ENCODE measurements around the gene TBC1D5.
"Not testable (repeated sequence)": the region's sequence is repeated elsewhere in the genome, so short reads cannot be mapped to it uniquely, and the experiment has no call there.

The TBC1D5 gene

GRCh38 chr3:17640466-17640865, 102.0 kb downstream of the TBC1D5 start:
- DNase-seq: no peak

- DNase-seq: peak; percentile 7
Measured at GRCh38 chr3:17639765-17640164, 102.7 kb downstream of the TBC1D5 start.

GRCh38 chr3:17639257-17639656, 103.2 kb downstream of the TBC1D5 start:
- no peak for DNase-seq

GRCh38 chr3:17638356-17638755, 104.1 kb downstream of the TBC1D5 start:
- DNase-seq: no peak

- DNase-seq: not testable (repeated sequence)
Measured at GRCh38 chr3:17635675-17636074, 106.8 kb downstream of the TBC1D5 start.

- DNase-seq: no peak
Measured at GRCh38 chr3:17634964-17635363, 107.5 kb downstream of the TBC1D5 start.

GRCh38 chr3:17634201-17634600, 108.2 kb downstream of the TBC1D5 start:
- no peak for DNase-seq

- no peak for DNase-seq
Measured at GRCh38 chr3:17632401-17633100, 109.9 kb downstream of the TBC1D5 start.

GRCh38 chr3:17631609-17632008, 110.8 kb downstream of the TBC1D5 start:
- no peak for DNase-seq

GRCh38 chr3:17629400-17629799, 113.0 kb downstream of the TBC1D5 start:
- DNase-seq: no peak

GRCh38 chr3:17626395-17626794, 116.0 kb downstream of the TBC1D5 start:
- DNase-seq: no peak

GRCh38 chr3:17625133-17625532, 117.3 kb downstream of the TBC1D5 start:
- no peak for DNase-seq

GRCh38 chr3:17623464-17623863, 119.0 kb downstream of the TBC1D5 start:
- DNase-seq: no peak

- DNase-seq: no peak
Measured at GRCh38 chr3:17619968-17620367, 122.5 kb downstream of the TBC1D5 start.

- DNase-seq: not testable (repeated sequence)
Measured at GRCh38 chr3:17613017-17613416, 129.4 kb downstream of the TBC1D5 start.

- DNase-seq: no peak
Measured at GRCh38 chr3:17607905-17608304, 134.5 kb downstream of the TBC1D5 start.

- DNase-seq: no peak
Measured at GRCh38 chr3:17605934-17606333, 136.5 kb downstream of the TBC1D5 start.

GRCh38 chr3:17605032-17605431, 137.4 kb downstream of the TBC1D5 start:
- no peak for DNase-seq

- DNase-seq: no peak
Measured at GRCh38 chr3:17602126-17602525, 140.3 kb downstream of the TBC1D5 start.

- no peak for DNase-seq
Measured at GRCh38 chr3:17592956-17593355, 149.5 kb downstream of the TBC1D5 start.

GRCh38 chr3:17590465-17590864, 152.0 kb downstream of the TBC1D5 start:
- DNase-seq: no peak

- DNase-seq: no peak
Measured at GRCh38 chr3:17589888-17590287, 152.5 kb downstream of the TBC1D5 start.

GRCh38 chr3:17588422-17588821, 154.0 kb downstream of the TBC1D5 start:
- no peak for DNase-seq

GRCh38 chr3:17585394-17586325, 156.8 kb downstream of the TBC1D5 start:
- no peak for DNase-seq
